Ectodermal cell (in vitro differentiated cells): ENCODE measurements around the gene MARCHF3.
"Not testable (repeated sequence)": the region's sequence is repeated elsewhere in the genome, so short reads cannot be mapped to it uniquely, and the experiment has no call there.

Source experiments
- H3K27ac ChIP-seq: 2 replicates; pipeline ENCODE4 v1.7.0; 2013; ENCODE audit warnings: mild to moderate bottlenecking, low read depth, low read length; ENCODE audit not compliant: insufficient read depth, poor library complexity, severe bottlenecking
- H3K27me3 ChIP-seq: 2 replicates; pipeline ENCODE4 v1.7.0; 2013; ENCODE audit warnings: mild to moderate bottlenecking, low read length; ENCODE audit not compliant: insufficient read depth, control insufficient read depth, poor library complexity, severe bottlenecking
- H3K36me3 ChIP-seq: one replicate; pipeline ENCODE4 v1.7.0; 2013; ENCODE audit warnings: low read length; ENCODE audit not compliant: control insufficient read depth, insufficient read depth
- H3K4me1 ChIP-seq: one replicate; pipeline ENCODE4 v1.7.0; 2013; ENCODE audit warnings: low read length; ENCODE audit not compliant: control insufficient read depth, insufficient read depth
- H3K4me3 ChIP-seq: 2 replicates; pipeline ENCODE4 v1.7.0; 2013; ENCODE audit warnings: low read depth, low read length, control low read depth; ENCODE audit not compliant: insufficient read depth
- H3K9me3 ChIP-seq: 2 replicates; pipeline ENCODE4 v1.7.0; 2013; ENCODE audit warnings: mild to moderate bottlenecking, low read length, moderate library complexity; ENCODE audit not compliant: control insufficient read depth
- WGBS, 2 experiments: methylation state at CpG; one replicate each; pipeline ENCODE4 v1.1.7; 2013; ENCODE audit warnings: missing lambda C conversion rate in 2 of 2; 5-methylcytosine and 5-hydroxymethylcytosine counted together

MARCHF3 gene

DNA sequence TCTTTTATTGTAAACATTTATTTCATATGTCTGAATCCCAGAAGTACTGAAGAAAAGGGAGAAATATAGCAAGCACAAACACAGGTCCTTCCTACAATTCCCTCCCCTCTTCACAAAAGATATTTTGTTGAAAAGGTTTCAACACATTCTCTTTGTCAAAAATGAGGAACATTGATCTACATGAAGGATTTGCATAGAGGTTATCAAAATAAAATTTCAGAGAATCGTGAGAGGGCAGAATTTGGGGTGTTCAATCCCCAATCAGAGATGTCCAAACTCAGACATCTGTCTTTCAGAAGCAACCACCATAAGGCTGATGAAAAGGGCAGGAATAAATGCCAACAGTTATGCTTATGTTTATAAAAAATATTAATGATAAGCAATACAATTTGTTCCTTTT, 69.2 kb downstream of the MARCHF3 start:
- Histone ChIP-seq H3K27ac (no peak overlapping the region), H3K4me3 (no peak overlapping the region), H3K9me3 (no peaks in the 10 kb centered on the region), H3K36me3 (no peaks in the 10 kb centered on the region), H3K27me3 (no peaks in the 10 kb centered on the region), H3K4me1 (no peaks in the 10 kb centered on the region)
- 79 to 100% methylated on average over 1 of the region's 1 CpG for WGBS, 2 experiments

DNA sequence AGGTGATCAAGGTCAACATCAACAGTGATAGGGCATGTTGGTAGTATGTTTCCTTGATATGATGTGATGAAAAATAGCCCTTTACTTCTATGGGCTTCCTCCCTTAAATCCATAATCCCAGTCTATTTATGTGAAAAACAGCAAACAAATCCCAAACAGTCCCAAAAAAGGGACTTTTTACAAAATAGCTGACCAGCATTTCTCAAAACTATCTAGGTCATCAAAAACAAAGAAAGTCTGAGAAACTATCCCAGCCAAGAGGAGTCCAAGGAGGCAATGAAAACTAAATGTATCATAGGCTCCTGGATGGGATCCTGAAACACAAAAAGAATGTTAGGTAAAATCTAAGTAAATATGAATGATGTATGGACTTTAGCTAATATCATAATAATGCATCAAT, 71.2 kb downstream of the MARCHF3 start:
- Histone ChIP-seq H3K4me1 (no peaks in the 10 kb centered on the region), H3K27ac (no peak overlapping the region), H3K36me3 (no peaks in the 10 kb centered on the region), H3K9me3 (no peaks in the 10 kb centered on the region), H3K27me3 (no peaks in the 10 kb centered on the region), H3K4me3 (no peak overlapping the region)

DNA sequence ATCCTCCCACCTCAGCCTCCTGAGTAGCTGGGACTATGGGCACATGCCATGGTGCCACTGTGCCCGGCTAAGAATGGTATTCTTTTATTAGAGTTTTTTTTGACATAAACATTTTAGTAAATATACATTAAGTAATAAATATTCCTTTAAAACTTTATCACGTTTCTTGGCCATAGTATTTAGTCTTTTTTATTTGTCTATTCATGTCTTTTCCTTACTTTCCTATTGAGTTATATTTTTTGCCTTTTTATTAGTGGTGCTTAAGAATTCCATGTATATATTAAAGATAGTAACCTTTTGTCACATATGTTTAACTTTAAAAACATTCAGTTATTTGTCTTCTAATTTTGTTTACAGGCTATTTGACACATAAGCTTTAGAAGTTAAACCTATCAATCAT, 73.4 kb downstream of the MARCHF3 start:
- Histone ChIP-seq H3K9me3 (no peaks in the 10 kb centered on the region), H3K27ac (no peak overlapping the region), H3K27me3 (no peaks in the 10 kb centered on the region), H3K4me3 (no peak overlapping the region), H3K4me1 (no peaks in the 10 kb centered on the region), H3K36me3 (no peaks in the 10 kb centered on the region)
- WGBS, 2 experiments, result no CpG with 5 or more reads among the region's 2 CpGs

DNA sequence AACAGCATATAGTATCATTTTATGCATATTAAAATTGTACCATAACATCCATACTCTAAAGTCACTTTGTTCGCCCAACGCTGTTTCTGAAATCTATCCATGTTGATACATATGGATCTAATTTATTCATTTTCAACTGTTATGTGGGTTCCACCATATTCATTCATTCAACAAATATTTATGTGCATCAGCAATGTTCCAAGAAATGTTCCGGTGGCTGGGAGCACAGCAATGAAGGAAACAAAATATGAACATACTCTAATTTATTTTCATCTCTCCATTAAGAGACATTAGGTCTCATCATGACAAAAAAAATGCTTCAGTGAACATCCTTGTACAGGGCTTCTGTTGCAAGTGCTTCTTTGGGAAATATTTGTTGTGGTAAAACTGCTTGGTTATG, 75.4 kb downstream of the MARCHF3 start:
- Histone ChIP-seq H3K4me1 (no peaks in the 10 kb centered on the region), H3K27me3 (no peaks in the 10 kb centered on the region), H3K9me3 (no peaks in the 10 kb centered on the region), H3K27ac (no peak overlapping the region), H3K36me3 (no peaks in the 10 kb centered on the region), H3K4me3 (no peak overlapping the region)
- WGBS, 2 experiments, result 96 to 97% methylated on average over 3 of the region's 3 CpGs

DNA sequence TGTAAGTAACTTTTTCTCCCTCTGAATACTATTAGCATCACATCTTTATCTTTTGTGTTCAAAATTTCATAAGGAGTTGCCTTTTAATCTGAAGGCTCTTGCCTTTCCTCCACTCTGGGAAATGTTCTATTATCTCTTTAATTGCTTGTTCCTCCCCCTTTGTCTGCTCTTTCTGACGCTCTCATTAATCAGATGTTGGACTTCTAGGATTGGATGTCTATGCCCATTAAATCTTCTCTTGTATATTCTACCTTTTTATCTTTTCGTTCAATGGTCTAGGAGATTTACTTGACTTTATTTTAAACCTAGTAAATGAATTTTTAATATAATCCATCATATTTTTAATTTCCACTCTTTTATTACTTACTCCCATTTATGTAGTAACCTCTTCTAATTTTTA, 76.7 kb downstream of the MARCHF3 start:
- no peaks in the 10 kb centered on the region for H3K27me3 ChIP-seq
- no peaks in the 10 kb centered on the region for H3K36me3 ChIP-seq
- H3K27ac ChIP-seq, result no peak overlapping the region
- no peak overlapping the region for H3K4me3 ChIP-seq
- no peaks in the 10 kb centered on the region for H3K4me1 ChIP-seq
- 92 to 100% methylated on average over 1 of the region's 2 CpGs for WGBS, 2 experiments
- H3K9me3 ChIP-seq, result no peaks in the 10 kb centered on the region

DNA sequence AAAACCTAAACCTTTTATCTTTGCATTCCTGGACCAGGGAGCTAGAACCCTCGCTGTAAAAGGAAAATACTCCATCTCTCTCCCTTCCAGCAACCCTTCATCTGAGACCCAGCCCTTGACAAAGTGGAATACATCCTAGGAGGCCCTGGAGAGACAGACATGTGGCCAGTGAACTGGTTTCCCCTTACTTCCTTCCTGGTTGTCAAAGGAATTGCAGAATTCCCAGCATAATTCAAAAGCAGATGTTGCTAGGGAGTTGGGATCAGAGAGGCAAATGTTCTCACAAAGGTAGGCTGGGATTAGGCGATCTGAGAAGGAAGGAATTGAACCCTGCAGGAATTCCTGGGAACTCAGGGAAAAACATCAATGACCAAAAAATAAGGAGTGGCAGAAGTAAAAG, 80.9 kb downstream of the MARCHF3 start:
- Histone ChIP-seq H3K27me3 (no peaks in the 10 kb centered on the region), H3K4me3 (no peak overlapping the region), H3K27ac (no peak overlapping the region), H3K4me1 (peaks cover 4% of the 10 kb centered on the region), H3K9me3 (no peaks in the 10 kb centered on the region), H3K36me3 (no peaks in the 10 kb centered on the region)
- 92% methylated on average over 2 of the region's 2 CpGs for WGBS, 2 experiments

DNA sequence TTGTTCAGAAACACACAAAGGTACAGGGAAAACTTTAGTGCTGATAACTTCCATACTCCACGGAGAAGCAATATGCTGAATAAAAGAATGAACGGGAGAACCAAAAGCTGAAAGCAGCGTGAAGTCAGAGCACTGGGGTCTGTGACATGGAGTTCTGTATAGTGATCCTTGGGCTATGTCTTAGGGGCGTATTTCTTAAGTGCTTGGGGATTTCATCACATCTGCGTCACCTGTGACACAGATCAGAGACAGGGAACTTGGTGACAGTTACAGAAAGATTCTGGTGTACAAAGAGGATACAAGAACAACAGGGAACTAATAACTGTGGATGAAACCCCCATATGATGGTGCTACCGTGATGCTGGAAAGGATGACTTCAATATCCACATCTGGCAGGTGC, 81.9 kb downstream of the MARCHF3 start:
- H3K4me3 ChIP-seq, result no peak overlapping the region
- WGBS, 2 experiments, result 93 to 96% methylated on average over 6 of the region's 6 CpGs
- H3K4me1 ChIP-seq, result peaks cover 4% of the 10 kb centered on the region
- H3K27ac ChIP-seq, result no peak overlapping the region
- no peaks in the 10 kb centered on the region for H3K9me3 ChIP-seq
- H3K36me3 ChIP-seq, result no peaks in the 10 kb centered on the region
- H3K27me3 ChIP-seq, result no peaks in the 10 kb centered on the region

DNA sequence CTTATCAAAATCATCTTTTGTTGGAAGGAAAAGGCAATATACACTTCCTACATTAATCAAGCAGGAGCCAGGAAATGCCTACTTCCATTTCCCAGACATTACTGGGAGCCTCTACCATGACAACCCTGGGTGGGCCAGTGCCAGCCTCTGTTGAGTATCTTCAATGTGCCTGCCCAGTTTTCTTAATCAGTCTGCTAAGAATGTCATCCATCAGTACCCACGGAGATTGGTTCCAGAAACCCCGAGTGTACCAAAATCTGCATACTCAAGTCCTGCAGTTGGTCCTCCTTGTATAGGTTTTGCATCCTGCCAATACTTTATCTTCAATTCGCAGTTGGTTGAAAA, 82.4 kb downstream of the MARCHF3 start:
- Histone ChIP-seq H3K36me3 (no peaks in the 10 kb centered on the region), H3K9me3 (no peaks in the 10 kb centered on the region), H3K27ac (no peak overlapping the region), H3K4me3 (no peak overlapping the region), H3K4me1 (peaks cover 4% of the 10 kb centered on the region), H3K27me3 (no peaks in the 10 kb centered on the region)
- 94 to 97% methylated on average over 3 of the region's 3 CpGs for WGBS, 2 experiments

DNA sequence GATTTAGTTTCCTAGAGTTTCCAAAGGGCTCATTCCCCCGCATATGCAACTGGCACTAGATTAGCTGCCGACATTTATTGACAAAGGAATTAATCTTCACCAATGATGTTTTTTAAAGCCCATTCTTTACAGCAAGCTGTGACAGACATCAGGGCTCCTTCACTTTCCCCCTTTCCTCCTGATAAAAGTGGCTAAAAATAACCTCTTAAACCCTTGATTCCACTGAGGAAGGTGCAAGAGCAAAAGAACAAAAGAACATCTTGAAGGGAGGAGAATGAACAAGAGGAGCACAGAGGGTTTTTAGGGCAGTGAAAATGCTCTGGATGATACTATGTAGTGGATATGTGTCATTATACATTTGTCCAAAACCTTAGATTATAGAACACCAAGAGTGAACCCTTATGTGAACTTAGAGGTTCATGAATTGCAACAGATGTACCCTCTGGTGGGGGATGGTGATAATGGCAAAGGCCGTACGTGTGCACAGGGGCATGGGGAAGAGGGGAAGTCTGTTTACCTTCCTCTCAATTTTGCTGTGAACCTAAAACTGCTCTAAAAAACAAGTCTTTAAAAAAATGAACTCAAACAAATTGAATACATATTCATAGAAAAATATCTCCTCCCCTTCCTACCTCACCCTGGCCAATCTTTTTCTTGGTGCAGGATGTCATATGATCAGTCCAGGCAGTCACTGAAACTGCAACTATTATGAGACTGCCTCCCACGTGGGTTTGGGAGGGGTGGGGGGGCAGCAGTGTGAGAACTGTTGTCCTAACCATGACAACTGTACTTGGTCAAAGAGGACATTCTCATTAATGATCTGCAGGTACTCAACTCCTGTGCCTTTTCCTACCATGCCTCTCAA, 83.0 kb downstream of the MARCHF3 start:
- no peak overlapping the region for H3K4me3 ChIP-seq
- WGBS, 2 experiments, result 74 to 76% methylated on average over 5 of the region's 5 CpGs
- H3K36me3 ChIP-seq, result no peaks in the 10 kb centered on the region
- no peaks in the 10 kb centered on the region for H3K9me3 ChIP-seq
- H3K27me3 ChIP-seq, result no peaks in the 10 kb centered on the region
- peaks cover 4% of the 10 kb centered on the region for H3K4me1 ChIP-seq
- H3K27ac ChIP-seq, result no peak overlapping the region

DNA sequence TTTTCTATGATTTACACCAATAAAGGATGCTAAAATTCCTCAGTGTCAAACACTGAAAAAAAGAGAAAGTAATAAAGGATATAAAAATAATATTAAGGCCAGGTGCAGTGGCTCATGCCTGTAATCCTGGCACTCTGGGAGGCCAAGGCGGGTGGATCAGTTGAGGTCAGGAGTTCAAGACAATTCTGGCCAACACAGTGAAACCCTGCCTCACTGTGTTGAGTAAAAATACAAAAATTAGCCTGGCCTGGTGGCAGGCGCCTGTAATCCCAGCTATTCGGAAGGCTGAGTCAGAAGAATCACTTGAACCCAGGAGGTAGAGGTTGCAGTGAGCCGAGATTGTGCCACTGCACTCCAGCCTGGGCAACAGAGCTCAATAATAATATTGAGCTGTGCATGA, 87.5 kb downstream of the MARCHF3 start:
- H3K27ac ChIP-seq, H3K4me3 ChIP-seq, H3K36me3 ChIP-seq, H3K9me3 ChIP-seq, H3K27me3 ChIP-seq, H3K4me1 ChIP-seq: not testable (repeated sequence)
- 92 to 93% methylated on average over 4 of the region's 4 CpGs for WGBS, 2 experiments

DNA sequence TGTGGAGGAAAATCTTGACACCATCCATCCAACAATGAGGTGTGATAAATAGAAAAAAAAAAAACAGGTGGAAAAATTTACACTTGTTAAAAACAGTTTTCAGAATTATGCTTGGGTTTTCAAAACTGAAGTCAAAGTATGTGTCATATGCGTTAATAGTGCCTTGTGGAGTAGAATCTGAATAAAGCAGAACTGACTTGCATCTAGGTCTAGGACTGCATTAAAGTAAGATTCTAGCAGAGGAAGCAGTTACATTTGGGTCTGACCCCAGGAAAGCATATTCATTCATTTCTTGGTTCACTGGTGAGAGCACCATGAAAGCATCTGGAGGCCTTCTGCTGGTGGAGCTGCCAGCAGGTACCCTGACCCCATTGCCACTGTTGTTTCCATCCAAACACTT, 89.0 kb downstream of the MARCHF3 start:
- 96 to 98% methylated on average over 1 of the region's 1 CpG for WGBS, 2 experiments
- no peaks in the 10 kb centered on the region for H3K4me1 ChIP-seq
- no peak overlapping the region for H3K4me3 ChIP-seq
- H3K27ac ChIP-seq, result no peak overlapping the region
- no peaks in the 10 kb centered on the region for H3K36me3 ChIP-seq
- no peaks in the 10 kb centered on the region for H3K9me3 ChIP-seq
- no peaks in the 10 kb centered on the region for H3K27me3 ChIP-seq
